ENCODE results near the gene DCUN1D1.

DNA sequence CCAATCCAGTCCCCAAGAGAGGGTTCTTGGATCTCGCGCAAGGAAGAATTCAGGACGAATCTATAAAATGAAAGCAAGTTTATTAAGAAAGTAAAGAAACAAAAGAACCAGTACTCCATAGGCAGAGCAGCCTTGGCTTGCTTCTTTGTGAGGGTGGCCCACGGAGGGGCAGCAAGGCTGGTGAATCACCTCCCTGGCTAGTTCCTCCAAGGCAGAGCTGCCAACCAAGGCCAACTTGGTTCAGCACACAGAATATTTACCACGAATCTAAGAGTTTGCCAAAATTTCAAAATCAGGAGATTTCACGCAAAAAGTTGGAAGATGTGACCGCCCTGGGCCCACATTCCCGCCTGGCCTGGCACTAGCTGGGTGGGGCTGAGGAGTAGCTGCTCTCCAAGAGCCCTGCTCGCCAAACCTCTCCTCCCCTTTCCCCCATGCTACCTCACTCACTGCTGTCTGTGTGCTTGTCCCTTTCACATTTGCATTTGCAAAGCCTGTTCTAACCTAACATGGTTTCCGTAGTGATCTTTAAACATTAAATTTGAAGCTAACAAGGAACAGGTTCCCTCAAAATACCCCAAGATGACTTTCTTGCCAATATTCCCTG is 26.2 kb upstream of the DCUN1D1 start:
- TF ChIP-seq SUZ12 (IDR thresholded peaks at IDR 0.05) (no peak), SP1 (IDR thresholded peaks at IDR 0.05) (no peak), BHLHE40 (IDR thresholded peaks at IDR 0.05; ENCODE audit: borderline replicate concordance) (no peak), FOXK2 (IDR thresholded peaks at IDR 0.05) (no peak), ZNF384 (IDR thresholded peaks at IDR 0.05) (no peak), HDGF (IDR thresholded peaks at IDR 0.05; ENCODE audit: borderline replicate concordance) (no peak), LEF1 (IDR thresholded peaks at IDR 0.05; ENCODE audit: borderline replicate concordance) (no peak), FOXM1 (IDR thresholded peaks at IDR 0.05; ENCODE audit: borderline replicate concordance) (no peak), ELF4 (IDR thresholded peaks at IDR 0.05) (no peak)
